ENCODE results near the gene GCAT.

GRCh38 chr22:37764622-37765021 lies 43.1 kb upstream of the GCAT start:
- TF ChIP-seq POLR2A (IDR thresholded peaks at IDR 0.05) (no peak), CTCF (IDR thresholded peaks at IDR 0.05) (no peak)
